ENCODE measurements around the gene ADCY5. TPM values are rescaled to one million over a fixed set of nuclear protein-coding genes. Genes with fewer than 3 reads are reported as not detected.

The ADCY5 gene
- total and polyA plus RNA-seq, 2 experiments from 2014 or later = 3.1 to 4.7 TPM

DNA sequence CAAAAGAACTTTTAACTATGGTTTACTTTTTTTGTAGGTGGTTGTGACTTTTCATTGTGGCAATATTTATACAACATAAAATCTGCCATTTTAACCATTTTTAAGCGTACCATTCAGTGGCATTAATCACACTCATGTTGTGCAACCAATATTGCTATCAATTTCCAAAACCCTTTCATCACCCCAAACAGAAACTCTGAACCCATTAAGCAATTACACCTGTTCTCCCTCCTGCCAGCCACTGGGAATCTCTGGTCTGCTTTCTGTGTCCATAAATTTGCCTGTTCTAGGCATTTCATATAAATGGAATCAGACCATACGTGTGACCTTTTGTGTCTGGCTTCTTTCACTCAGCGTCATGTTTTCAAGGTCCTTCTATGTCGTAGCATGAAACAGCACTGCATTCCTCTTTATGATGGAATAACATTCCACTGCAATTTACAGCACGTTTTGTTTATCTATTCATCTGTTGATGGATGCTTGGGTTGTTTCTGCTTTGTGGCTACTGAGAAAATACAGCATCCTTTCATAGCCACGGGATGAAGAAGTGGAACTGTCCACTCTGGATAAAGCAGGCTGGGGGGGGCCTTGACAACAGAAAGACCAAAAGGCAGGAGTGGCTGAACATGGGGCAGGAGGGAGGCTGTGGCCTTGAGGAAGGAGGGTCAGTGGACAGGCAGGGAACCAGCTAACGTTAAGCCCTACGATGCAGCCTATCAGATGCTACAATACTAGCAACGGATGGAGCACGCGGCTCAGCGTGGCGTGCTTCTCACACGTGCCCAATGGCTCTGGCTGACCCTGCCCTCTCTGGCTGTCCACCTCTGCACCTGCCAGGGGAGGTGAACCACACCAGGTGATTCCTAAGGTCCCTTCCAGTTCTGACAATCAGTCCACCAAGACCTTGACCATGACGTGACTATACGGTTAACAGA, 136.3 kb downstream of the ADCY5 start:
- no peak for DNase-seq (ENCODE audit: low spot score)
- Histone ChIP-seq H3K9me3 (ENCODE audit: low read depth) (no peaks in the 10 kb centered on the region), H4K20me1 (ENCODE audit: insufficient read depth, poor library complexity, severe bottlenecking) (no peaks in the 10 kb centered on the region), H3K9me2 (replicated peaks; ENCODE audit: insufficient read depth) (no peaks in the 10 kb centered on the region), H3K27me3 (peaks cover 2% of the 10 kb centered on the region), H3K4me2 (no peak overlapping the region), H3K4me1 (ENCODE audit: insufficient read depth) (no peaks in the 10 kb centered on the region), H3K79me2 (no peaks in the 10 kb centered on the region), H3K27ac (no peak overlapping the region), H3K4me3 (no peak overlapping the region), H3K36me3 (replicated peaks; ENCODE audit: insufficient read depth, low read depth) (no peaks in the 10 kb centered on the region), H2AFZ (no peak overlapping the region)
- TF ChIP-seq, protein P1, sequence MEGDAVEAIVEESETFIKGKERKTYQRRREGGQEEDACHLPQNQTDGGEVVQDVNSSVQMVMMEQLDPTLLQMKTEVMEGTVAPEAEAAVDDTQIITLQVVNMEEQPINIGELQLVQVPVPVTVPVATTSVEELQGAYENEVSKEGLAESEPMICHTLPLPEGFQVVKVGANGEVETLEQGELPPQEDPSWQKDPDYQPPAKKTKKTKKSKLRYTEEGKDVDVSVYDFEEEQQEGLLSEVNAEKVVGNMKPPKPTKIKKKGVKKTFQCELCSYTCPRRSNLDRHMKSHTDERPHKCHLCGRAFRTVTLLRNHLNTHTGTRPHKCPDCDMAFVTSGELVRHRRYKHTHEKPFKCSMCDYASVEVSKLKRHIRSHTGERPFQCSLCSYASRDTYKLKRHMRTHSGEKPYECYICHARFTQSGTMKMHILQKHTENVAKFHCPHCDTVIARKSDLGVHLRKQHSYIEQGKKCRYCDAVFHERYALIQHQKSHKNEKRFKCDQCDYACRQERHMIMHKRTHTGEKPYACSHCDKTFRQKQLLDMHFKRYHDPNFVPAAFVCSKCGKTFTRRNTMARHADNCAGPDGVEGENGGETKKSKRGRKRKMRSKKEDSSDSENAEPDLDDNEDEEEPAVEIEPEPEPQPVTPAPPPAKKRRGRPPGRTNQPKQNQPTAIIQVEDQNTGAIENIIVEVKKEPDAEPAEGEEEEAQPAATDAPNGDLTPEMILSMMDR (IDR thresholded peaks at IDR 0.05; ENCODE audit: poor library complexity) = no peak
- no peak for TF ChIP-seq EZH2 (IDR thresholded peaks at IDR 0.05; ENCODE audit: borderline replicate concordance)
- no peak for TF ChIP-seq EZH2phosphoT487 (IDR thresholded peaks at IDR 0.05; ENCODE audit: low read depth, severe bottlenecking, unreplicated experiment)
- 79% methylated on average over 16 of the region's 16 CpGs for WGBS (ENCODE audit: low lambda C conversion rate, missing lambda C conversion rate)

DNA sequence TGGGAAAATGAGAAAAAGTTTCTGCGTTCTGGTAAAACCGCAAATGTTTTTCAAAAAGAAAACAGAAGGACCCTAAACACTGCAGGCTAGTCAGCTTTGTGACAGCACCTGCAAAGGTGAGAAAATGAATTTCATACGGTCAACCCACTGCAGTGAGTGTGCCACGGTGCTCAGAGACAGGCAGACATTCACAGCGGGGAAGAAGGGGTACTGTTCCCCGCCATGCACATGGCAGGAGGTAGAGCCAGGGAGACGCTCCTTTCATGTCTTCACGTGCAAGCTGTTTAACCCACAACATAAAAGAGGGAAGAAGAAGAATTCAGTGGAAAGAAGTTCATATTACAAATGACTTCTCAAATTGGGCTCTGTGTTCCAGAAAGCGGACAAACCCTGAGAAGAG, 137.7 kb downstream of the ADCY5 start:
- Histone ChIP-seq H3K79me2 (no peaks in the 10 kb centered on the region), H3K9me3 (ENCODE audit: low read depth) (no peaks in the 10 kb centered on the region), H3K9me2 (replicated peaks; ENCODE audit: insufficient read depth) (no peaks in the 10 kb centered on the region), H3K27me3 (peaks cover 2% of the 10 kb centered on the region), H2AFZ (no peak overlapping the region), H3K36me3 (replicated peaks; ENCODE audit: insufficient read depth, low read depth) (no peaks in the 10 kb centered on the region), H3K4me1 (ENCODE audit: insufficient read depth) (no peaks in the 10 kb centered on the region), H4K20me1 (ENCODE audit: insufficient read depth, poor library complexity, severe bottlenecking) (no peaks in the 10 kb centered on the region), H3K27ac (no peak overlapping the region), H3K4me3 (no peak overlapping the region), H3K4me2 (no peak overlapping the region)
- no peak for TF ChIP-seq EZH2 (IDR thresholded peaks at IDR 0.05; ENCODE audit: borderline replicate concordance)
- TF ChIP-seq, protein P1 (IDR thresholded peaks at IDR 0.05; ENCODE audit: poor library complexity) = no peak
- no peak for TF ChIP-seq EZH2phosphoT487 (IDR thresholded peaks at IDR 0.05; ENCODE audit: low read depth, severe bottlenecking, unreplicated experiment)
- no peak for DNase-seq (ENCODE audit: low spot score)
- WGBS (ENCODE audit: low lambda C conversion rate, missing lambda C conversion rate) = 72% methylated on average over 9 of the region's 9 CpGs

DNA sequence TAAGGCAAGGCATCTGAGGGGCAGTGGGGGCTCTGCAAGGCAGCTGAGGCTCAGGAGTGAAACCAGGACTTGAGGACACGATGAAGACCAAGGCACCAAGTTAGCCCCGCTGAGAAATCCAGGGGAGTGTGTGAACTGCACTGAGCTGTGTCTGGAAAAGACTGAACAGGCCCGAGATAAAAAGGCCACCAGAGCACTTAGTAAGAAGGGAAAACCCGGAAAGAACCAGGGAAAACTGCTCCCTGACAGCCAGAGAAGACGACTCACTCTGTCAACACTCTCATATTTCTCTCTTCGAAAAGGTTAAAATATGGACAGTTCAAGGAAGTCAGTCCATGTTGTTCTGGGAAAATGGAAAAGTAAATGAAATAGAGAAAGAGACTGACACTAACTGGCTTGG, 138.1 kb downstream of the ADCY5 start:
- Histone ChIP-seq H4K20me1 (ENCODE audit: insufficient read depth, poor library complexity, severe bottlenecking) (no peaks in the 10 kb centered on the region), H3K36me3 (replicated peaks; ENCODE audit: insufficient read depth, low read depth) (no peaks in the 10 kb centered on the region), H3K79me2 (no peaks in the 10 kb centered on the region), H3K27ac (no peak overlapping the region), H3K4me1 (ENCODE audit: insufficient read depth) (no peaks in the 10 kb centered on the region), H3K4me2 (no peak overlapping the region), H3K27me3 (peaks cover 2% of the 10 kb centered on the region), H3K4me3 (no peak overlapping the region), H2AFZ (no peak overlapping the region), H3K9me3 (ENCODE audit: low read depth) (no peaks in the 10 kb centered on the region), H3K9me2 (replicated peaks; ENCODE audit: insufficient read depth) (no peaks in the 10 kb centered on the region)
- WGBS (ENCODE audit: low lambda C conversion rate, missing lambda C conversion rate) = 36% methylated on average over 6 of the region's 6 CpGs
- DNase-seq (ENCODE audit: low spot score) = no peak
- TF ChIP-seq EZH2 (IDR thresholded peaks at IDR 0.05; ENCODE audit: borderline replicate concordance) (no peak), EZH2phosphoT487 (IDR thresholded peaks at IDR 0.05; ENCODE audit: low read depth, severe bottlenecking, unreplicated experiment) (no peak)
- TF ChIP-seq, protein P1 (IDR thresholded peaks at IDR 0.05; ENCODE audit: poor library complexity) = no peak
